HEK293 (cell line): Measurements from ENCODE around the gene ICOS.

ENCODE experiments used
- CTCF ChIA-PET: fragments of 350-600 bp; formaldehyde crosslinking; extraction: SDS; loops from one replicate; lab custom pipeline; 2021; ENCODE audit warnings: antibody characterized with exemption; lab: Yijun Ruan, JAX
- POLR2A ChIA-PET: fragments of 300-600 bp; formaldehyde crosslinking; extraction: SDS; loops from one replicate; lab custom pipeline; 2020; ENCODE audit warnings: antibody characterized with exemption, inconsistent platforms; lab: Yijun Ruan, JAX
- H3K27ac ChIP-seq: fragments of 200-500 bp; sonication (Bioruptor generic); 2 replicates; pipeline ENCODE4 v1.5.1; 2014; ENCODE audit warnings: low read depth, low read length, control low read depth, inconsistent platforms; ENCODE audit errors: extremely low read depth
- H3K36me3 ChIP-seq, 2 experiments: fragments of 200-500 bp in 1 of 2; sonication (Bioruptor generic) in 1 of 2; 1 replicate in 1 of 2; 2 replicates in 1 of 2; pipeline ENCODE4 v1.5.1; 2014 to 2017; ENCODE audit warnings: inconsistent platforms in 2 of 2, low read length in 2 of 2; ENCODE audit not compliant: control insufficient read depth in 2 of 2, insufficient read depth in 1 of 2
- H3K4me1 ChIP-seq: fragments of 200-500 bp; sonication (Bioruptor generic); 2 replicates; pipeline ENCODE4 v1.5.1; 2014; ENCODE audit warnings: mild to moderate bottlenecking, low read length, inconsistent platforms; ENCODE audit not compliant: control insufficient read depth, insufficient read depth
- H3K4me3 ChIP-seq: 2 replicates; pipeline ENCODE4 v1.5.1; 2011; ENCODE audit warnings: low read depth, mild to moderate bottlenecking, control low read depth, low read length, moderate library complexity
- H3K9me3 ChIP-seq: fragments of 200-500 bp; sonication (Bioruptor generic); 2 replicates; pipeline ENCODE4 v1.5.1; 2014; ENCODE audit warnings: low read depth, low read length, inconsistent platforms; ENCODE audit not compliant: control insufficient read depth, insufficient read depth
- KLF9 ChIP-seq: fragments of 450-650 bp; formaldehyde crosslinking; IDR thresholded peaks from 2 replicates; pipeline ENCODE4 v1.5.1; 2016; ENCODE audit warnings: missing biosample characterization, missing genetic modification characterization, low read depth
- MZF1 ChIP-seq: fragments of 450-650 bp; formaldehyde crosslinking; IDR thresholded peaks from 2 replicates; pipeline ENCODE4 v1.5.1; 2017; ENCODE audit warnings: missing biosample characterization, missing genetic modification characterization, borderline replicate concordance
- YY2 ChIP-seq: fragments of 450-650 bp; formaldehyde crosslinking; IDR thresholded peaks from 2 replicates; pipeline ENCODE4 v1.5.1; 2016; ENCODE audit warnings: missing biosample characterization, missing genetic modification characterization
- ZBTB17 ChIP-seq: fragments of 450-650 bp; formaldehyde crosslinking; IDR thresholded peaks from 2 replicates; pipeline ENCODE4 v1.5.1; 2016; ENCODE audit warnings: missing biosample characterization, missing genetic modification characterization
- ZBTB49 ChIP-seq: fragments of 450-650 bp; formaldehyde crosslinking; IDR thresholded peaks from 2 replicates; pipeline ENCODE4 v1.5.1; 2016; ENCODE audit warnings: missing biosample characterization, missing genetic modification characterization, low read depth
- ZNF121 ChIP-seq: fragments of 450-650 bp; formaldehyde crosslinking; IDR thresholded peaks from 2 replicates; pipeline ENCODE4 v1.5.1; 2016; ENCODE audit warnings: missing biosample characterization, missing genetic modification characterization
- ZNF140 ChIP-seq: fragments of 450-650 bp; formaldehyde crosslinking; IDR thresholded peaks from 2 replicates; pipeline ENCODE4 v1.5.1; 2016; ENCODE audit warnings: missing biosample characterization, missing genetic modification characterization
- ZNF155 ChIP-seq: fragments of 450-650 bp; formaldehyde crosslinking; IDR thresholded peaks from 2 replicates; pipeline ENCODE4 v1.5.1; 2016; ENCODE audit warnings: missing biosample characterization, missing genetic modification characterization
- ZNF19 ChIP-seq: fragments of 450-650 bp; formaldehyde crosslinking; IDR thresholded peaks from 2 replicates; pipeline ENCODE4; 2016; ENCODE audit warnings: missing biosample characterization, missing genetic modification characterization, low read depth
- ZNF202 ChIP-seq: fragments of 450-650 bp; formaldehyde crosslinking; IDR thresholded peaks from 2 replicates; pipeline ENCODE4 v1.5.1; 2016; ENCODE audit warnings: missing biosample characterization, missing genetic modification characterization, borderline replicate concordance
- ZNF211 ChIP-seq: fragments of 450-650 bp; formaldehyde crosslinking; IDR thresholded peaks from 2 replicates; pipeline ENCODE4 v1.5.1; 2016; ENCODE audit warnings: low read depth, missing biosample characterization, missing genetic modification characterization
- ZNF23 ChIP-seq: fragments of 450-650 bp; formaldehyde crosslinking; IDR thresholded peaks from 2 replicates; pipeline ENCODE4 v1.5.1; 2016; ENCODE audit warnings: missing biosample characterization, missing genetic modification characterization, borderline replicate concordance
- ZNF324 ChIP-seq: fragments of 450-650 bp; formaldehyde crosslinking; IDR thresholded peaks from 2 replicates; pipeline ENCODE4 v1.5.1; 2016; ENCODE audit warnings: missing biosample characterization, missing genetic modification characterization
- ZNF341 ChIP-seq: fragments of 450-650 bp; formaldehyde crosslinking; IDR thresholded peaks from 2 replicates; pipeline ENCODE4; 2016; ENCODE audit warnings: low read depth, missing biosample characterization, missing genetic modification characterization
- ZNF366 ChIP-seq: fragments of 450-650 bp; formaldehyde crosslinking; conservative IDR thresholded peaks from 2 replicates; pipeline ENCODE4 v1.5.1; 2016; ENCODE audit warnings: missing biosample characterization, missing genetic modification characterization
- ZNF37A ChIP-seq: fragments of 450-650 bp; IDR thresholded peaks from 2 replicates; pipeline ENCODE4 v1.5.1; 2018; ENCODE audit warnings: missing biosample characterization, missing genetic modification characterization
- ZNF423 ChIP-seq: fragments of 450-650 bp; formaldehyde crosslinking; IDR thresholded peaks from 2 replicates; pipeline ENCODE4 v1.5.1; 2016; ENCODE audit warnings: missing biosample characterization, missing genetic modification characterization
- ZNF426 ChIP-seq: fragments of 450-650 bp; formaldehyde crosslinking; IDR thresholded peaks from 2 replicates; pipeline ENCODE4 v1.5.1; 2017; ENCODE audit warnings: missing biosample characterization, missing genetic modification characterization, mild to moderate bottlenecking, inconsistent platforms, moderate library complexity
- ZNF521 ChIP-seq: fragments of 450-650 bp; formaldehyde crosslinking; IDR thresholded peaks from 2 replicates; pipeline ENCODE4 v1.5.1; 2017; ENCODE audit warnings: missing biosample characterization, mild to moderate bottlenecking, missing genetic modification characterization
- ZNF549 ChIP-seq: fragments of 450-650 bp; IDR thresholded peaks from 2 replicates; pipeline ENCODE4 v1.5.1; 2018; ENCODE audit warnings: missing biosample characterization, missing genetic modification characterization, mild to moderate bottlenecking, inconsistent platforms, moderate library complexity
- ZNF555 ChIP-seq: fragments of 450-650 bp; formaldehyde crosslinking; conservative IDR thresholded peaks from 2 replicates; pipeline ENCODE4 v1.5.1; 2017; ENCODE audit warnings: missing biosample characterization, mild to moderate bottlenecking, missing genetic modification characterization, inconsistent platforms
- ZNF580 ChIP-seq: fragments of 450-650 bp; formaldehyde crosslinking; IDR thresholded peaks from 2 replicates; pipeline ENCODE4 v1.5.1; 2016; ENCODE audit warnings: missing biosample characterization, missing genetic modification characterization
- TF ChIP-seq, protein P1 (sequence below): fragments of 450-650 bp; formaldehyde crosslinking; IDR thresholded peaks from 2 replicates; pipeline ENCODE4 v1.5.1; 2016; ENCODE audit warnings: missing biosample characterization, missing genetic modification characterization

The ICOS gene

DNA sequence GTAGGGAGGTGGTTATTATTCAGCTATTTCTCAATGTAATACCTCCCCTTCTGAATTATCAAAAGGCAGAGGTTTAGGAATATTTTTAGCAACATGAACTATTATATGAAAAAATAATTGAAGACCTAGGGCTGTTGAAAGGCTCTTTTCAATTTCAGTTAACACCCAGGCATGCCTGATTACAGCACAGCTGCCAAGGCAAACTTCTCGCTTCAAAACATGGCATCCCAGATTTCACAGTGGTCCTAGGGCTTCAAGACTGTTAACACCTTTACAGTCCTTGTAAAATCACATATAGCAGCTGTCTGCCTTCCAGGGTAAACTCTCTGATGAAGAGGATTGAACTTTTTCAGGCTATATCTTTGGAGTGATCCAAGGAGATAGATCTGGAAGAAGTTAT, 45.8 kb upstream of the ICOS start:
- Histone ChIP-seq H3K4me3 (no peak overlapping the region), H3K27ac (no peak overlapping the region), H3K9me3 (no peaks in the 10 kb centered on the region), H3K36me3 (no peaks in the 10 kb centered on the region), H3K4me1 (no peaks in the 10 kb centered on the region)
- ChIA-PET POLR2A (no interaction called here), CTCF (interaction anchor here (0.7 kb wide), 1 partner anchor 11 kb away, joined by 3 read pairs; no protein-coding TSS in a partner anchor)
- no peak for TF ChIP-seq ZNF549 (tag by site-specific recombination)
- TF ChIP-seq ZNF155 (tag by site-specific recombination) = no peak
- no peak for TF ChIP-seq ZNF211 (tag by site-specific recombination)
- no peak for TF ChIP-seq KLF9 (tag by site-specific recombination)
- TF ChIP-seq ZNF23 (tag by site-specific recombination) = no peak
- TF ChIP-seq ZNF140 = no peak
- no peak for TF ChIP-seq ZNF19 (tag by site-specific recombination)
- no peak for TF ChIP-seq ZNF423
- TF ChIP-seq YY2 (tag by site-specific recombination) = no peak
- TF ChIP-seq MZF1 (tag by site-specific recombination) = no peak
- TF ChIP-seq ZNF521 (tag by site-specific recombination) = no peak

- no peaks in the 10 kb centered on the region for H3K9me3 ChIP-seq
- TF ChIP-seq ZNF555 (tag by site-specific recombination) (no peak), ZNF121 (tag by site-specific recombination) (no peak), ZNF202 (tag by site-specific recombination) (no peak), ZNF341 (no peak), ZNF324 (tag by site-specific recombination) (no peak), ZBTB49 (no peak), ZNF426 (no peak), ZNF37A (tag by site-specific recombination) (no peak), ZBTB17 (tag by site-specific recombination) (no peak), ZNF366 (no peak), ZNF580 (tag by site-specific recombination) (no peak)
- TF ChIP-seq, protein P1, sequence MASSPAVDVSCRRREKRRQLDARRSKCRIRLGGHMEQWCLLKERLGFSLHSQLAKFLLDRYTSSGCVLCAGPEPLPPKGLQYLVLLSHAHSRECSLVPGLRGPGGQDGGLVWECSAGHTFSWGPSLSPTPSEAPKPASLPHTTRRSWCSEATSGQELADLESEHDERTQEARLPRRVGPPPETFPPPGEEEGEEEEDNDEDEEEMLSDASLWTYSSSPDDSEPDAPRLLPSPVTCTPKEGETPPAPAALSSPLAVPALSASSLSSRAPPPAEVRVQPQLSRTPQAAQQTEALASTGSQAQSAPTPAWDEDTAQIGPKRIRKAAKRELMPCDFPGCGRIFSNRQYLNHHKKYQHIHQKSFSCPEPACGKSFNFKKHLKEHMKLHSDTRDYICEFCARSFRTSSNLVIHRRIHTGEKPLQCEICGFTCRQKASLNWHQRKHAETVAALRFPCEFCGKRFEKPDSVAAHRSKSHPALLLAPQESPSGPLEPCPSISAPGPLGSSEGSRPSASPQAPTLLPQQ = no peak
- TF ChIP-seq, all 188 proteins: peak for 0
- ChIA-PET POLR2A (no interaction called here), CTCF (interaction anchor here (0.7 kb wide), 1 partner anchor 10 kb away, joined by 3 read pairs; no protein-coding TSS in a partner anchor)
- Histone ChIP-seq H3K36me3 (no peaks in the 10 kb centered on the region), H3K4me1 (no peaks in the 10 kb centered on the region), H3K4me3 (no peak overlapping the region), H3K27ac (no peak overlapping the region)
These were observed 45.1 kb upstream of the ICOS start for GRCh38 chr2:203891474-203891873.
